Transverse colon (tissue), 4 donors: ENCODE data around the gene EIF3A.

ENCODE experiments used
- CTCF ChIP-seq, 5 experiments: fragments of 200-600 bp in 3 of 5; fragments of 450-650 bp in 2 of 5; sonication (generic) in 3 of 5; IDR thresholded peaks; 1 replicate in 2 of 5; 2 replicates in 3 of 5; pipeline ENCODE4 v1.5.1; 2016 to 2017; ENCODE audit warnings: antibody characterized with exemption in 5 of 5, inconsistent platforms in 3 of 5, mild to moderate bottlenecking in 2 of 5, moderate library complexity in 1 of 5
- EP300 ChIP-seq: sonication (generic); formaldehyde crosslinking; IDR thresholded peaks from one replicate; pipeline ENCODE4 v1.6.1; 2017; ENCODE audit warnings: antibody characterized with exemption, low read depth
- POLR2A ChIP-seq: fragments of 450-650 bp; IDR thresholded peaks from one replicate; pipeline ENCODE4 v1.6.1; 2016; ENCODE audit warnings: antibody characterized with exemption, mild to moderate bottlenecking, moderate library complexity
- POLR2AphosphoS5 ChIP-seq, 3 donors: sonication (generic); formaldehyde crosslinking; IDR thresholded peaks; one replicate each; pipeline ENCODE4 v1.6.1; 2016; ENCODE audit warnings: antibody characterized with exemption in 3 of 3

- no peak for TF ChIP-seq POLR2A
- no peak for TF ChIP-seq EP300
- no peak for TF ChIP-seq CTCF (IDR thresholded peaks at IDR 0.05)
- TF ChIP-seq POLR2AphosphoS5 (IDR thresholded peaks at IDR 0.05): no peak
These were observed 54.8 kb downstream of the EIF3A start for GRCh38 chr10:119025776-119026175.
